Esophagus squamous epithelium (tissue), 4 donors: ENCODE results near the gene MTARC1.

Experiments used
- POLR2A ChIP-seq, 4 donors: fragments of 450-650 bp; IDR thresholded peaks; one replicate each; pipeline ENCODE4 v1.6.1; 2017; ENCODE audit warnings: antibody characterized with exemption in 4 of 4, mild to moderate bottlenecking in 4 of 4, moderate library complexity in 3 of 4
- TF ChIP-seq, protein P1 (sequence below), 6 experiments: fragments of 450-650 bp in 4 of 6; fragments of 200-600 bp in 2 of 6; sonication (generic) in 2 of 6; IDR thresholded peaks; one replicate each; pipeline ENCODE4 v1.5.1; 2016 to 2019; ENCODE audit warnings: antibody characterized with exemption in 6 of 6, mild to moderate bottlenecking in 4 of 6, moderate library complexity in 4 of 6

DNA sequence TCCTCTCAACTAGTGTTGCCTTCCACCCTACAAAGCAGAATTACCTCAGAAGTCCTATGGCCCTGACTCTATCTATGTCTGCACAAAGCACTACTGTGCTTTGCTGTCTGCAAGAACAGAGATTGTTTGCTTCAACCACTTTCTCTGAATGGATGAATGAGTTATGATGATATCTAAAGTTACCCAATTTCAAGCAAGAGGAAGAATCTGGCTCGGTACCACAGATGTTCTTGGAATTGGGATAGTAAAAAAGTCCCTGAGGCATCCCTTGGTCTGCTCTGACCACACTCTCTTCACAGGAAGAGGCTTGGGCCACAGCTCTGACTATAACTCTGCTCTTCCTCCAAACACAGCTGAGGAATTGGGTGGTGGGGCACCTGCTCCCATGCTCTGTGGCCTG is 31.2 kb downstream of the MTARC1 start:
- TF ChIP-seq, protein P1, sequence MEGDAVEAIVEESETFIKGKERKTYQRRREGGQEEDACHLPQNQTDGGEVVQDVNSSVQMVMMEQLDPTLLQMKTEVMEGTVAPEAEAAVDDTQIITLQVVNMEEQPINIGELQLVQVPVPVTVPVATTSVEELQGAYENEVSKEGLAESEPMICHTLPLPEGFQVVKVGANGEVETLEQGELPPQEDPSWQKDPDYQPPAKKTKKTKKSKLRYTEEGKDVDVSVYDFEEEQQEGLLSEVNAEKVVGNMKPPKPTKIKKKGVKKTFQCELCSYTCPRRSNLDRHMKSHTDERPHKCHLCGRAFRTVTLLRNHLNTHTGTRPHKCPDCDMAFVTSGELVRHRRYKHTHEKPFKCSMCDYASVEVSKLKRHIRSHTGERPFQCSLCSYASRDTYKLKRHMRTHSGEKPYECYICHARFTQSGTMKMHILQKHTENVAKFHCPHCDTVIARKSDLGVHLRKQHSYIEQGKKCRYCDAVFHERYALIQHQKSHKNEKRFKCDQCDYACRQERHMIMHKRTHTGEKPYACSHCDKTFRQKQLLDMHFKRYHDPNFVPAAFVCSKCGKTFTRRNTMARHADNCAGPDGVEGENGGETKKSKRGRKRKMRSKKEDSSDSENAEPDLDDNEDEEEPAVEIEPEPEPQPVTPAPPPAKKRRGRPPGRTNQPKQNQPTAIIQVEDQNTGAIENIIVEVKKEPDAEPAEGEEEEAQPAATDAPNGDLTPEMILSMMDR (IDR thresholded peaks at IDR 0.05), result no peak
- no peak for TF ChIP-seq POLR2A (IDR thresholded peaks at IDR 0.05)
